Brain microvascular endothelial cell (primary cell): Measurements from ENCODE around the gene PCYT1A.
A peak's percentile ranks its signal among the peaks of the same experiment; 100 is the strongest.

Experiments used
- DNase-seq: peaks from one replicate; pipeline ENCODE4 v3.0.0-alpha.2; 2020
- H3K27ac ChIP-seq: fragments of 250-450 bp; sonication (Bioruptor Pico); 2 replicates; pipeline ENCODE4 v1.5.1; 2020; ENCODE audit warnings: mild to moderate bottlenecking, moderate library complexity
- H3K27me3 ChIP-seq: fragments of 250-450 bp; sonication (Bioruptor Pico); replicated peaks from 2 replicates; pipeline ENCODE4 v1.5.1; 2020; ENCODE audit warnings: mild to moderate bottlenecking
- H3K36me3 ChIP-seq: fragments of 250-450 bp; sonication (Bioruptor Pico); replicated peaks from 2 replicates; pipeline ENCODE4 v1.5.1; 2020; ENCODE audit warnings: mild to moderate bottlenecking
- H3K4me3 ChIP-seq: 2 replicates; pipeline ENCODE4 v1.5.1; 2011; ENCODE audit warnings: low read depth, mild to moderate bottlenecking, control low read depth, low read length, moderate library complexity
- CTCF ChIP-seq: IDR thresholded peaks from 2 replicates; pipeline ENCODE4 v1.5.1; 2011; ENCODE audit warnings: low read depth, mild to moderate bottlenecking, moderate library complexity, low read length, control low read depth, inconsistent platforms; ENCODE audit errors: missing control alignments
- in situ Hi-C: cut with HindIII; loops from 2 replicates; pipeline ENCODE4 v1.10.0; 2017; ENCODE audit warnings: low sequenced_read_pairs, low pct_ligation_motif_present

The PCYT1A gene

DNA sequence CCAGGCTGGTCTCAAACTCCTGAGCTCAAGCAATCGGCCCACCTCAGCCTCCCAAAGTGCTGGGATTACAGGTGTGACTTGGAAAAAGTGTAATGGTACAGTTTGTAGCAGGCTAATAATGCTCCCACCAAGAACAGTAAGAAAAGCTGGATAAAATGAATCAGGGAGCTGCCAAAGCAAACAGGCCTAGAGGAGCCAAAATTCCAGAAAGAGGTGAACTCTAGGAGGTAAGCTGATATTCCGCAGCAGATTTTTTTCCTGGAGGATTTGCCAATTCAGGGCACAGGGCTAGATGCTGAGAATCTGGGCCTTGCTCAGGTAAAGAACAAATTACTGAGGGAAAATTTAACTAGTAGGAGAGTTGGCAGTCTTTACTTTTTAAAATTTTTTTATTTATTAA lies 11.0 kb upstream of the PCYT1A start:
- no peak for DNase-seq
- no peaks in the 10 kb centered on the region for H3K27me3 ChIP-seq

GRCh38 chr3:196292286-196292923 lies 4.9 kb upstream of the PCYT1A start:
- Histone ChIP-seq H3K4me3 (no peak overlapping the region), H3K27me3 (no peaks in the 10 kb centered on the region), H3K36me3 (no peaks in the 10 kb centered on the region), H3K27ac (no peak overlapping the region)
- no peak for TF ChIP-seq CTCF
- in situ Hi-C loops, result no loop called here
- DNase-seq, result no peak

More for the DNA sequence above, 11.0 kb upstream of the PCYT1A start:
- no peak overlapping the region for H3K27ac ChIP-seq
- in situ Hi-C loops, result no loop called here
- H3K4me3 ChIP-seq, result no peak overlapping the region
- no peak for TF ChIP-seq CTCF
- H3K36me3 ChIP-seq, result no peaks in the 10 kb centered on the region

DNA sequence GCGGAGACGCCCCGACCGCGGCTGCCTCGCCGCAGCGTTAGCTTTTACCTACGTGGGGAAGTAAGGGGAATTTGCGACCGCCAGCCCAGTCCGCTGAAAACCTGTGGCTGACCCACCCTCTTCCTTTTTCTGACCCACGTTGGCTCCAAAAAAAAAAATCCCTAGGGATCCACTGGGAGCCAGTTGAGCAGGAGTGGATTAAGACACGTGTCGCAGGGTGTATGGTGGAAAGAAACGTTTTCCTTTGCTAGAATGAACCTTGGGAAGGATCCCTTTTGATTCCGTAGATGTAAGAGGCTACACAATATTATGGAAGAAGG lies 575 bp upstream of the PCYT1A start:
- Histone ChIP-seq H3K27me3 (no peaks in the 10 kb centered on the region), H3K36me3 (no peaks in the 10 kb centered on the region), H3K4me3 (peak overlapping the region; percentile 100), H3K27ac (peak overlapping the region; percentile 91)
- in situ Hi-C loops, result no loop called here
- no peak for TF ChIP-seq CTCF
- DNase-seq, result no peak

- DNase-seq, result no peak
- TF ChIP-seq CTCF, result no peak
- Histone ChIP-seq H3K27ac (peak overlapping the region; percentile 91), H3K27me3 (no peaks in the 10 kb centered on the region), H3K36me3 (no peaks in the 10 kb centered on the region), H3K4me3 (peak overlapping the region; percentile 100)
- in situ Hi-C loops, result no loop called here
Measured at GRCh38 chr3:196287090-196287439, 461 bp downstream of the PCYT1A start.

DNA sequence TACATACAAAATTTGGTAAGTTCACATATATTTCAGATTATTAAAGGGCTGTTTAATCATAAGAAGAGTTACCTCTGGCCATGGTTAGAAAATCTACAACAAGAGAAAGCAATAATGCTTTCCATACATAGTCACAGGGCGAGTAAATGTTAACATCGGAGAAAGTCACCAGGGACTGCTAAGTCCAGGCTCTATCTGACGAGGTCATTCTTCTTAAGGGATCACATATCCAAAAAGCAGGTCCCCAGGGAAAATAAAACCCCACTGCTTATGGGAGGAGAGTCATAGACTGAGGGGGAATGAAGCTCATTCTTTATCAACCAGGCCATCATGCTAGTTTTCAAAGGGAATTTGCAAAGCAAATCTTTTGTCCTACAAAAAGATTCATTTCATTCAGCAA lies 3.1 kb downstream of the PCYT1A start:
- no peak overlapping the region for H3K27ac ChIP-seq
- TF ChIP-seq CTCF, result no peak
- no peak for DNase-seq
- no peaks in the 10 kb centered on the region for H3K36me3 ChIP-seq
- in situ Hi-C loops, result no loop called here
- no peaks in the 10 kb centered on the region for H3K27me3 ChIP-seq
- H3K4me3 ChIP-seq, result no peak overlapping the region

GRCh38 chr3:196281962-196282361 lies 5.6 kb downstream of the PCYT1A start:
- H3K27ac ChIP-seq, result no peak overlapping the region
- in situ Hi-C loops, result no loop called here
- TF ChIP-seq CTCF, result no peak
- H3K4me3 ChIP-seq, result no peak overlapping the region
- H3K27me3 ChIP-seq, result no peaks in the 10 kb centered on the region
- DNase-seq, result no peak
- peaks cover 3% of the 10 kb centered on the region for H3K36me3 ChIP-seq
